Left hindlimb (tissue), 1 donor: ENCODE data around the gene SIK2.
A peak's percentile ranks its signal among the peaks of the same experiment; 100 is the strongest.

Experiments
- DNase-seq: peaks from one replicate; pipeline ENCODE4 v3.0.0-alpha.2; 2018

SIK2 gene

GRCh38 chr11:111660822-111661221, 58.6 kb downstream of the SIK2 start:
- DNase-seq = no peak

- DNase-seq = no peak
Observed at GRCh38 chr11:111663820-111664219, 61.6 kb downstream of the SIK2 start.

GRCh38 chr11:111665777-111666176, 63.5 kb downstream of the SIK2 start:
- peak; percentile 43 for DNase-seq

DNA sequence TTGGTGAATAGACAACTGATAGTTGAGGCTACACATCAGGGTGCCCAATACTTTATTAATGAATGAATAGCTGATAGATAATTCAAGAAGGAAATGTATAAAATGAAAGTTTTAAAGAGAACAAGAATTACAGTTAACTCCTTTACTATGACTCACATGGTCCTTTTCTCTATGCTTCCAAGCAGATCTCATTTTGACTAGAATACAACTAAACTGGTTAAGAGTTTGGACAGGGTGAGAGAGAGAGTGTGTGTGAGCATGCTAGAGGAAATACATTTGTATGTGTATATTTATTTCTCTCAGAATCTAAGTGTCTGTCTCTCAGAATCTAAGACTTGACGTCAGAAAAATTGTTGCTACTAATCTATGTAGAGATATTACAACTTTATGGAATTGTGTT, 66.7 kb downstream of the SIK2 start:
- no peak for DNase-seq

- DNase-seq = no peak
Observed at GRCh38 chr11:111671383-111671782, 69.1 kb downstream of the SIK2 start.

- no peak for DNase-seq
Observed at GRCh38 chr11:111672949-111673348, 70.7 kb downstream of the SIK2 start.

DNA sequence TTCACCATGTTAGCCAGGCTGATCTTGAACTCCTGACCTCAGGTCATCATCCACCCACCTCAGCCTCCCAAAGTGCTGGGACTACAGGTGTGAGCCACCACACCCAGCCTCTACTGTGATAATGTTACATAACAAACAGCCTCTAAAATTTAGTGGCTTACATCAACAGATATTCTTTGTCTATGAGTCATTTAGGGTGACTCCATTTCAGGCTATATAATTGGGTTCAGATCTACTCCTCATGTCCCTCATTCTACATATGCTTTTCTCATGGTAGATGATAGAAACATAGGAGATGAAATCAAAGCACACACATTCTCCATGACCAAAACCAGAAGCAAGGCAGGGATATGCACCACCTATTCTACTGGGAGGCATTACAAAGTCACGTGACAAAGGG, 72.7 kb downstream of the SIK2 start:
- no peak for DNase-seq

DNA sequence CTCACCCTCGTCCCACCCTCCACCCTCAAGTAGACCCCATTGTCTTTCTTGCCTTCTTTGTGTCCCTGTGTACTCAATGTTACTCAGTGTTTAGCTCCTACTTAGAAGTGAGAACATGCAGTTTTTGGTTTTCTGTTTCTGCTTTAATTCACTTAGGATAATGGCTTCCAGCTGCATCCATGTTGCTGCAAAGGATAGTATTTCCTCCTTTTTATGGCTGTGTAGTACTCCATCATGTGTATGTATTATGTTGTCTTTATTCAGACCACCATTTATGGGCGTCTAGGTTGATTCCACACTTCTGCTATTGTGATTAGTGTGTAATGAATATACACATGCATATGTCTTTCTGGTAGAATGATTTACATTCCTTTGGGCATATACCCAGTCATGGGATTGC, 73.6 kb downstream of the SIK2 start:
- no peak for DNase-seq

GRCh38 chr11:111676878-111677585, 74.8 kb downstream of the SIK2 start:
- no peak for DNase-seq

GRCh38 chr11:111680486-111681175, 78.4 kb downstream of the SIK2 start:
- no peak for DNase-seq

DNA sequence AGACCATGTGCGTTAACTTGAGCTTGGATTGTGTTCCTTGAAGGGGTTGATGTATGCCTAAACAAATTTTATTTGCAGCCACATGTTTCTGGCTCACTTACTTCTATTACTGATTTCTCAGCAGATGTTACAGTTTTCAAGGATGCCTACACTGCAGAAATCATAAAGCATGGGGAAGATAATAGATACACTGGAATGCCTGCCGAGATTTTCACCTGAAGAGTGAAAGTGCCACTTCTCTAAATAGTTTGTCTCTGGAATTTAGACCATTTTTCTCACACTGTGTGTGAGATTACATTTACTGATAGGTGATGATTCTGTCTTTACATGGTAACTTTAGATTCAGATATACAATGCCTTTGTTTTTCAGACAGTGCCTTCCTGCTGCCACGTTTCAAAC, 81.6 kb downstream of the SIK2 start:
- no peak for DNase-seq

DNA sequence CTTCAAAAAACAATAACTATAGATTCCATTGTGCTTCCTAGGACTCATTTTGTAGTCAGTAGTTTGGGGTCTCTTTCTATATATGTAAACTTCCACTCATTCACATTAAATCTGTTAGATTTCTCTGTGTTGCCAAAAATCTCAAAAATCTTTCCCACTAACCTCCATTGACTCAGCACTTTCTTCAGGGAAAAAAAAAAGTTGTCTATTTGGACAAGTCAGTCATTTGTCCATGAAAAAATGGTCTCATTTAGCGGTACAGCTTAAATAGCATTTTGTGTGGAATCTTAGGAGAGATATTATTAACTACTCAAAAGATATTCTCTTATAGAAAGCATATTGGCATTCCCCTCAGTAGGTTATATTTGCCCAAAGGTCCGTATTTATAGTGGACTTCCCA, 82.0 kb downstream of the SIK2 start:
- no peak for DNase-seq

GRCh38 chr11:111688013-111688412, 85.8 kb downstream of the SIK2 start:
- no peak for DNase-seq

GRCh38 chr11:111691176-111691575, 88.9 kb downstream of the SIK2 start:
- no peak for DNase-seq

- DNase-seq = no peak
Observed at GRCh38 chr11:111691741-111692140, 89.5 kb downstream of the SIK2 start.

GRCh38 chr11:111693224-111693937, 91.1 kb downstream of the SIK2 start:
- no peak for DNase-seq

DNA sequence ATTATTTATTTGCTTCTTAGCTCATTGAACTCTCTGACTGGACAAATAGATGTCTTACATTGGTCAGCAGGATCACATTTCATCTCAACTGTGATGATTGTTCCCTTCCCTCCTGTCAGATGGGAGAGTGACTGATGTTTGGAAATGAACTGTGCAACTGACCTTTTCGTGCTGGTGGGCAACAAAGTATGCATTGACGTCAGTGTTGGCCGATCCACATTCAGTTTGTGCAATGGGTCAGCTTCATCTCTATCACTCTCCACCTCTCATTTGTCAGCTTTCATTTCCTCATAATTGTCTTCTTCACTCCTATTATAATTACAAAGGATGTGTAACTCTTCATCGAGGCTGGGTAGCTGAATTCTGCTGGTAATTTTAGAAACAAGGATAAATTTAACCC, 92.6 kb downstream of the SIK2 start:
- no peak for DNase-seq

GRCh38 chr11:111696556-111696955, 94.3 kb downstream of the SIK2 start:
- DNase-seq = no peak

DNA sequence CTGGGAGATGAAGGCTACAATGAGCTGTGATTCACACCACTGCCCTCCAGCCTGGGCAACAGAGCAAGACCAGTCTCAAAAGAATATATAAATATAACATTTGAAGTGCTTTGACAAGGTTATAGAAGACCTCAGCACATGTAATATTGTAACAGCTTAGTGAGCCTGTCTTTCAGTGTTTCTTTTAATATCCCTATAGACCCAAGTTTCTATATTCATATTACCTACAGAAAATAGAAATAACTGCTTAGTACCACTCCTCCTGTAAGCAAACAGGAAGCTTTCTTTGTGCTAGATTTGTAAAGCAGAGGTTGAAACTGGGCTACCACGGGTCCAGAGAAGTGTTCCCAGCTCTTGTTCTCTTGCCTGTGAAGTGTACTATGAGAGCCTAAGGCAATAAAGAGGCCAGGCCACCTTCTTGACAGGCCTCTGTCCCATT, 95.7 kb downstream of the SIK2 start:
- no peak for DNase-seq

GRCh38 chr11:111698852-111699559, 96.8 kb downstream of the SIK2 start:
- no peak for DNase-seq

GRCh38 chr11:111699579-111700156, 97.4 kb downstream of the SIK2 start:
- no peak for DNase-seq

DNA sequence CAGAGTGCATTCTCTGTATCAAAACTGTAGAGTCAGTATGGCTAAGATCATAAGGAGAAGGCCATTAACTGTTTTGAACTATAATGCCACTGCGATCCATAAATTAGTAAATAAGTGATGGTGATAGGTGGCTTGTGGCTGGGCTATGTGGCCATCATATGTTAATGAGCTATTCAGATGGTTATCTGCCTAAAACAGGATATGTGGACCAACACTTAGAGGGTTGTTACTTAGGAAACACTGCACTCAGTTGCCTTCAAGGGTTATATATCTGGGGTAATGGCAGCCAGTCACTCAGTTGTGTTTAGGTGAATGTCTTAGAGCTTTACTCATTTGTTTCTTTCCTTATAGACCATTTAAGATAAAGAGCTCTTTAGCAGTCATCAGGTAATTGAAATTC, 97.9 kb downstream of the SIK2 start:
- no peak for DNase-seq

DNA sequence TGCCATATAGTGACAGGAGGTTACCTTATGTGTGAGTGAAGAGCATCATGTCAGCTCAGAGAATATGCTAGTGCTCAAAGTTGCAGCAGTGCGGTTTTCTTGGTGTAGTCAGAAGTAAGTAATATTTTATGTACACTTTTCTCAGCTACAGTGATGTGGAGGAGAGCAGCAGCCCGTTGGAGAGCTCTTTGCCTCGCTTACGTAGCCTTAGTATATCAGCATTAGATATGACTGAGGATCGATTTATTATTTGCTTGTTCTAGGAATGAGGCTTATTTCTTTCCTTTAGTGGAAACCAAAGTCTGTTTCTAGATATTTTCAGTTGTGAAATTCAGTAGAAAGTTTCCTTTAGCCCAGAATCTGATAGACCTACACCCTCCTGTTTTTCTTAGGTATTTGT, 100.4 kb downstream of the SIK2 start:
- DNase-seq = no peak
